NCI-H2081 (cell line): ENCODE data around the gene LEFTY2.
"Not testable (repeated sequence)": the region's sequence is repeated elsewhere in the genome, so short reads cannot be mapped to it uniquely, and the experiment has no call there.

Experiments used
- DNase-seq, 2 experiments: peaks; one replicate each; lab custom pipeline; 2025; lab: John Stamatoyannopoulos, UW

LEFTY2 gene

GRCh38 chr1:225941187-225941941, at the start of gene LEFTY2:
TSS of gene LEFTY2 (minus strand) at chr1:225941220. CDS start at chr1:225941140, 80 bp downstream.
- no peak for DNase-seq

GRCh38 chr1:225987491-225988316, 46.7 kb upstream of the LEFTY2 start:
- DNase-seq = peak; percentile 30 to 60

- DNase-seq = no peak
Observed at GRCh38 chr1:225981714-225982113, 40.7 kb upstream of the LEFTY2 start.

GRCh38 chr1:225980005-225980836, 39.2 kb upstream of the LEFTY2 start:
- DNase-seq = peak; percentile 21 to 72

- no peak for DNase-seq
Observed at GRCh38 chr1:225979421-225979820, 38.4 kb upstream of the LEFTY2 start.

GRCh38 chr1:225977937-225978748, 37.1 kb upstream of the LEFTY2 start:
- DNase-seq = no peak

- not testable (repeated sequence) for DNase-seq
Observed at GRCh38 chr1:225975146-225975545, 34.1 kb upstream of the LEFTY2 start.

GRCh38 chr1:225974454-225974853, 33.4 kb upstream of the LEFTY2 start:
- no peak for DNase-seq

- DNase-seq = peak; percentile 73 to 89
Observed at GRCh38 chr1:225973158-225973557, 32.1 kb upstream of the LEFTY2 start.

- no peak for DNase-seq
Observed at GRCh38 chr1:225972344-225973152, 31.5 kb upstream of the LEFTY2 start.

- DNase-seq = not testable (repeated sequence)
Observed at GRCh38 chr1:225970592-225971157, 29.7 kb upstream of the LEFTY2 start.

- DNase-seq = not testable (repeated sequence)
Observed at GRCh38 chr1:225969751-225970150, 28.7 kb upstream of the LEFTY2 start.

- DNase-seq = no peak
Observed at GRCh38 chr1:225965231-225965630, 24.2 kb upstream of the LEFTY2 start.

- DNase-seq = no peak
Observed at GRCh38 chr1:225963735-225964530, 22.9 kb upstream of the LEFTY2 start.

GRCh38 chr1:225962440-225962975, 21.5 kb upstream of the LEFTY2 start:
- DNase-seq = no peak

- no peak for DNase-seq
Observed at GRCh38 chr1:225961659-225962439, 20.8 kb upstream of the LEFTY2 start.

GRCh38 chr1:225958041-225958440, 17.0 kb upstream of the LEFTY2 start:
- DNase-seq = no peak

GRCh38 chr1:225954753-225955152, 13.7 kb upstream of the LEFTY2 start:
- DNase-seq = no peak
